GM12878 (cell line): ENCODE measurements around the gene PAQR8. TPM values are rescaled to one million over a fixed set of nuclear protein-coding genes. Genes with fewer than 3 reads are reported as not detected.

Experiments
- ATF3 ChIP-seq: IDR thresholded peaks from 2 replicates; pipeline ENCODE4 v1.6.1; 2011; ENCODE audit warnings: low read depth, mild to moderate bottlenecking, low read length, moderate library complexity, borderline replicate concordance; ENCODE audit errors: extremely low read depth
- BCL11A ChIP-seq: IDR thresholded peaks from 2 replicates; pipeline ENCODE4 v1.6.1; 2011; ENCODE audit warnings: low read depth, low read length
- CBX5 ChIP-seq: sonication (generic); IDR thresholded peaks from 2 replicates; pipeline ENCODE4 v1.6.1; 2016; ENCODE audit warnings: low read depth, moderate library complexity, mild to moderate bottlenecking, inconsistent platforms
- E2F4 ChIP-seq: IDR thresholded peaks from 2 replicates; pipeline ENCODE4 v1.6.1; 2012; ENCODE audit warnings: low read depth, low read length, improper control_type of control experiment
- E2F8 ChIP-seq: fragments of 450-650 bp; IDR thresholded peaks from 2 replicates; pipeline ENCODE4 v1.6.1; 2018; ENCODE audit warnings: mild to moderate bottlenecking, low read depth, moderate library complexity; ENCODE audit not compliant: partially characterized antibody
- E4F1 ChIP-seq: fragments of 450-650 bp; IDR thresholded peaks from 2 replicates; pipeline ENCODE4 v1.6.1; 2018; ENCODE audit warnings: borderline replicate concordance, mild to moderate bottlenecking; ENCODE audit not compliant: partially characterized antibody
- IKZF1 ChIP-seq: fragments of 450-650 bp; conservative IDR thresholded peaks from 2 replicates; pipeline ENCODE4 v1.6.1; 2017; ENCODE audit warnings: antibody characterized with exemption, mild to moderate bottlenecking
- IRF4 ChIP-seq: IDR thresholded peaks from 2 replicates; pipeline ENCODE4 v1.6.1; 2011; ENCODE audit warnings: low read depth, low read length
- MLLT1 ChIP-seq: fragments of 450-650 bp; IDR thresholded peaks from 2 replicates; pipeline ENCODE4 v1.6.1; 2016; ENCODE audit warnings: mild to moderate bottlenecking
- MTA2 ChIP-seq: fragments of 450-650 bp; IDR thresholded peaks from 2 replicates; pipeline ENCODE4 v1.6.1; 2016; ENCODE audit warnings: low read depth, mild to moderate bottlenecking, moderate library complexity
- MTA3 ChIP-seq: IDR thresholded peaks from 2 replicates; pipeline ENCODE4 v1.6.1; 2012; ENCODE audit warnings: low read length, inconsistent platforms, borderline replicate concordance
- NKRF ChIP-seq: fragments of 450-650 bp; conservative IDR thresholded peaks from 2 replicates; pipeline ENCODE4 v1.6.1; 2017; ENCODE audit warnings: mild to moderate bottlenecking, moderate library complexity
- NRF1 ChIP-seq: conservative IDR thresholded peaks from 2 replicates; pipeline ENCODE4 v1.6.1; 2011; ENCODE audit warnings: mild to moderate bottlenecking, low read depth, low read length, improper control_type of control experiment
- RELB ChIP-seq: fragments of 450-650 bp; IDR thresholded peaks from 2 replicates; pipeline ENCODE4 v1.6.1; 2017; ENCODE audit warnings: low read depth, mild to moderate bottlenecking, moderate library complexity
- TCF3 ChIP-seq: IDR thresholded peaks from 2 replicates; pipeline ENCODE4 v1.6.1; 2012; ENCODE audit warnings: low read depth, mild to moderate bottlenecking, low read length, borderline replicate concordance; ENCODE audit not compliant: insufficient read depth
- YBX1 ChIP-seq: fragments of 450-650 bp; IDR thresholded peaks from 2 replicates; pipeline ENCODE4 v1.6.1; 2016; ENCODE audit warnings: antibody characterized with exemption
- polyA plus RNA-seq, 11 experiments: library from polyadenylated mRNA; depleted of rRNA in 4 of 11; unstranded in 6 of 11; stranded (reverse) in 5 of 11; fragments of >200 nt; fragmentation: Nextera tagmentation in 4 of 11; fragmentation: Illumina TruSeq in 1 of 11; extraction: Ambion mirVana in 4 of 11; extraction: Trizol in 1 of 11; gene quantifications; 1 replicate in 1 of 11; 2 replicates in 10 of 11; pipeline versions ENCODE4 v1.2.1 to v1.2.3, GENCODE V29; 2011 to 2016; ENCODE audit warnings: inconsistent platforms in 2 of 11, missing spikeins in 2 of 11, low read depth in 1 of 11
- total RNA-seq, 4 experiments: library from RNA; depleted of rRNA in 3 of 4; stranded (reverse); fragments of >200 nt in 3 of 4; fragmentation: Illumina TruSeq in 1 of 4; extraction: Trizol in 1 of 4; gene quantifications; 2 replicates each; pipeline versions ENCODE4 v1.2.1 to v1.2.3, GENCODE V29; 2013 to 2021

Gene PAQR8
- total and polyA plus RNA-seq, 10 of the 15 experiments (the other 5 are each of a cell fraction or from before 2014, with no cell fraction given), result 3.9 to 22.4 (median 14.6) TPM

- TF ChIP-seq E2F8 (no peak), E4F1 (no peak), MLLT1 (no peak), BCL11A (0 out of 2 replicates have a peak, but pooled peaks have one; percentile 35), E2F4 (no peak), NRF1 (no peak), TCF3 (0 out of 2 replicates have a peak, but pooled peaks have one; percentile 11), NKRF (no peak), RELB (0 out of 2 replicates have a peak, but pooled peaks have one; percentile 15), MTA3 (0 out of 2 replicates have a peak, but pooled peaks have one; percentile 40), CBX5 (peak; percentile 45; the same call in 1 of the 2 replicates), MTA2 (peak; percentile 57), ATF3 (no peak), YBX1 (no peak), IRF4 (peak; percentile 90; the same call in 1 of the 2 replicates), IKZF1 (peak; percentile 66)
Observed at GRCh38 chr6:52317841-52318581, 43.9 kb upstream of the PAQR8 start (continued).
